Myometrial cell (primary cell): ENCODE results near the gene OR5K2. TPM values are rescaled to one million over a fixed set of nuclear protein-coding genes. Genes with fewer than 3 reads are reported as not detected.

Experiments used
- total RNA-seq: library from RNA; depleted of rRNA; stranded (reverse); fragments of >200 nt; gene quantifications from 2 replicates; pipeline ENCODE4 v1.2.3, GENCODE V29; 2015

OR5K2 gene
- not detected in 2 replicates for total RNA-seq

GRCh38 chr3:98497381-98497780, at the start of gene OR5K2:
OR5K2 (plus strand) TSS chr3:98497681; CDS start chr3:98497681, 0 bp downstream.

GRCh38 chr3:98462901-98463300, 34.6 kb upstream of the OR5K2 start, which contains the start of gene OR5K1:
OR5K1 (plus strand) TSS chr3:98463201; CDS start chr3:98469577, 6,376 bp downstream.

GRCh38 chr3:98522544-98523281, 25.2 kb downstream of the OR5K2 start, which contains the start of gene CLDND1:
CLDND1 (minus strand) TSS chr3:98522902; CDS start chr3:98521424, 1,478 bp downstream.

GRCh38 chr3:98531622-98532274, 34.3 kb downstream of the OR5K2 start, which contains the start of gene GPR15:
GPR15 (plus strand) TSS chr3:98531978; CDS start chr3:98532034, 56 bp downstream.

Other genes with a start within 250 kb of the OR5K2 start
- not detected in 2 replicates for gene OR5H6, start 233.4 kb upstream of the OR5K2 start, total RNA-seq
- not detected in 2 replicates for gene OR5H2, start 215.2 kb upstream of the OR5K2 start, total RNA-seq
- gene OR5K4, start 143.8 kb upstream of the OR5K2 start, total RNA-seq: not detected in 2 replicates
- not detected in 2 replicates for gene OR5K3, start 107.0 kb upstream of the OR5K2 start, total RNA-seq
- not detected in 2 replicates for gene OR5K1, start 34.5 kb upstream of the OR5K2 start, total RNA-seq
- 51.6 and 113 TPM in 2 replicates for gene CLDND1, start 25.2 kb downstream of the OR5K2 start, total RNA-seq
- gene GPR15, start 34.3 kb downstream of the OR5K2 start, total RNA-seq: not detected in 2 replicates
- 23.4 and 27.6 TPM in 2 replicates for gene CPOX, start 95.9 kb downstream of the OR5K2 start, total RNA-seq